IgD-negative memory B cell (primary cell): ENCODE measurements around the gene ANKRD13B. TPM values are rescaled to one million over a fixed set of nuclear protein-coding genes. Genes with fewer than 3 reads are reported as not detected.
"Not testable (repeated sequence)": the region's sequence is repeated elsewhere in the genome, so short reads cannot be mapped to it uniquely, and the experiment has no call there.

Experiments
- H3K27ac Mint-ChIP-seq, 3 donors: one replicate each; pipeline ENCODE4 v1.8.0; 2020 to 2022; ENCODE audit warnings: mild to moderate bottlenecking in 3 of 3, mixed read lengths in 3 of 3, moderate library complexity in 1 of 3
- H3K27me3 Mint-ChIP-seq: one replicate; pipeline ENCODE4 v1.8.0; 2021; ENCODE audit warnings: mixed read lengths
- H3K36me3 Mint-ChIP-seq: one replicate; pipeline ENCODE4 v1.8.0; 2020; ENCODE audit warnings: mild to moderate bottlenecking, mixed read lengths
- H3K4me1 Mint-ChIP-seq, 3 donors: one replicate each; pipeline ENCODE4 v1.8.0; 2020 to 2022; ENCODE audit warnings: mixed read lengths in 3 of 3, mild to moderate bottlenecking in 1 of 3
- H3K4me3 Mint-ChIP-seq, 4 donors: one replicate each; pipeline ENCODE4 v1.8.0; 2020 to 2022; ENCODE audit warnings: mild to moderate bottlenecking in 4 of 4, mixed read lengths in 4 of 4, moderate library complexity in 3 of 4
- H3K9me3 Mint-ChIP-seq, 3 donors: one replicate each; pipeline ENCODE4 v1.8.0; 2020 to 2021; ENCODE audit warnings: mixed read lengths in 3 of 3, mild to moderate bottlenecking in 1 of 3
- polyA plus RNA-seq: library from polyadenylated mRNA; unstranded; fragments of 300-500 nt; fragmentation: Illumina TruSeq; gene quantifications from one replicate; pipeline ENCODE4 v1.2.3, GENCODE V29; 2021

The ANKRD13B gene
- polyA plus RNA-seq, 1 donor from 2014 or later, result not detected

- Mint-ChIP-seq H3K27ac (peak overlapping the region; percentile 16 to 73 (median 22)), H3K27me3 (peaks cover 1% of the 10 kb centered on the region), H3K4me1 (peaks cover 5 to 25% (median 18%) of the 10 kb centered on the region in 3 donors), H3K36me3 (no peaks in the 10 kb centered on the region), H3K4me3 (no peak overlapping the region), H3K9me3 (no peaks in the 10 kb centered on the region)
These were observed 49.3 kb downstream of the ANKRD13B start for GRCh38 chr17:29642171-29642611.

- H3K27me3 Mint-ChIP-seq, result peaks cover 1% of the 10 kb centered on the region
- no peaks in the 10 kb centered on the region for H3K9me3 Mint-ChIP-seq
- no peaks in the 10 kb centered on the region for H3K36me3 Mint-ChIP-seq
- H3K4me1 Mint-ChIP-seq, result peaks cover 5 to 25% (median 18%) of the 10 kb centered on the region in 3 donors
- peak overlapping the region in 1 of 4 donors; percentile 8 for H3K4me3 Mint-ChIP-seq
- peak overlapping the region in 2 of 3 donors; percentile 30 to 45 for H3K27ac Mint-ChIP-seq
These were observed 50.9 kb downstream of the ANKRD13B start for GRCh38 chr17:29643817-29644160.

DNA sequence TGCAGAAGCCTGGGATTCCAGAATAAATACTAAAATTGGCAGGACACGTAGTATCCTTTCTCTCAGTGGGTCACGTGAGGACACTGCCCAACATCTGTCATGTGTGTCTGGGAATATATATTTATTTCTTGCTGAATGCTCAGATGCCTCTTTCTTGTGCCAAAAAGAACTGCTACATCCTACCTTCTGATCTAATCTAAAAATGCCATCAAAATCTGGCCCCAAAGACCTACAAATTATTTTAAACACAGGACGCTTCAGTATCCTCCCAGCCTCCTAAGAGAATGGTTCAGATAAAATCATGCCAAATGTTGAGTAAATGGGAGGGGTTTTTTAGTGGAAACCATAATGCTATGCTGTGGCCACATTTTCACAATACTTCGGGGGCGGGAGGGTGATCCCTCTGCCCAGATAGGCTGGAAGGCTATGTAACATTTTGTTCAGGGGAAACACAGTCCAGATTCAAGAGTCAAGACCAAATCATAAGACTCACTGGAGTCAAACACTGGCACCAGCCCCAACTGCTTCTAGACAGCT is 52.7 kb downstream of the ANKRD13B start:
- no peaks in the 10 kb centered on the region for H3K36me3 Mint-ChIP-seq
- no peaks in the 10 kb centered on the region for H3K9me3 Mint-ChIP-seq
- H3K4me3 Mint-ChIP-seq, result peak overlapping the region in 1 of 4 donors; percentile 6
- H3K27ac Mint-ChIP-seq, result peak overlapping the region in 2 of 3 donors; percentile 30 to 71
- H3K27me3 Mint-ChIP-seq, result peaks cover 1% of the 10 kb centered on the region
- peaks cover 0 to 15% (median 9%) of the 10 kb centered on the region in 3 donors for H3K4me1 Mint-ChIP-seq

- H3K27ac Mint-ChIP-seq, result peak overlapping the region; percentile 47 to 78 (median 59)
- H3K4me1 Mint-ChIP-seq, result peaks cover 0 to under 1% (median 0%) of the 10 kb centered on the region in 3 donors
- H3K4me3 Mint-ChIP-seq, result no peak overlapping the region
- no peaks in the 10 kb centered on the region for H3K36me3 Mint-ChIP-seq
- no peaks in the 10 kb centered on the region for H3K9me3 Mint-ChIP-seq
- H3K27me3 Mint-ChIP-seq, result no peaks in the 10 kb centered on the region
These were observed 55.1 kb downstream of the ANKRD13B start for GRCh38 chr17:29648005-29648404.

- H3K36me3 Mint-ChIP-seq, result no peaks in the 10 kb centered on the region
- peak overlapping the region in 2 of 3 donors; percentile 26 to 59 for H3K27ac Mint-ChIP-seq
These were observed 56.4 kb downstream of the ANKRD13B start for GRCh38 chr17:29649359-29649758.

DNA sequence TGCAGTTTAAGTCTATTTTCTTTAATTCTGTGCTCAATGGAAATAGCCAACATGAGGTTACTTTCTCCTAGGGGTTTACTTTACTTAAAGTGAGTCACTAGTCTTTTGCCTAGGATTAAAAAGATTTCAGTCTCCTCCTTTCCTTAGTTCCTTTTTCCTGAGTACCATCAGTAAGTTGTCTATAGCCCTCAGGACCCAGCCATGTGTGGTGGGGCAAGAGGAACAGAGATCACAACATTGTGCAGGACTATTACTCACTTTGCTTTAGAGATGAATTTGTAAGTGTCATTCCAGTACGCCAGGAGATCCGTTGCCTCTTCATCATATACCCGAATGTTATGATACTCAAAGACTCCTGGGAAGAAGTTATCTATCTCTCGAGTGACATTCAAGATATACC is 57.5 kb downstream of the ANKRD13B start:
- no peaks in the 10 kb centered on the region for H3K4me1 Mint-ChIP-seq
- H3K4me3 Mint-ChIP-seq, result no peak overlapping the region
- H3K27me3 Mint-ChIP-seq, result no peaks in the 10 kb centered on the region
- no peaks in the 10 kb centered on the region for H3K9me3 Mint-ChIP-seq
- H3K27ac Mint-ChIP-seq, result peak overlapping the region in 2 of 3 donors; percentile 16 to 34
- H3K36me3 Mint-ChIP-seq, result no peaks in the 10 kb centered on the region

More at GRCh38 chr17:29649359-29649758, 56.4 kb downstream of the ANKRD13B start:
- Mint-ChIP-seq H3K27me3 (no peaks in the 10 kb centered on the region), H3K4me1 (no peaks in the 10 kb centered on the region), H3K4me3 (no peak overlapping the region), H3K9me3 (no peaks in the 10 kb centered on the region)

DNA sequence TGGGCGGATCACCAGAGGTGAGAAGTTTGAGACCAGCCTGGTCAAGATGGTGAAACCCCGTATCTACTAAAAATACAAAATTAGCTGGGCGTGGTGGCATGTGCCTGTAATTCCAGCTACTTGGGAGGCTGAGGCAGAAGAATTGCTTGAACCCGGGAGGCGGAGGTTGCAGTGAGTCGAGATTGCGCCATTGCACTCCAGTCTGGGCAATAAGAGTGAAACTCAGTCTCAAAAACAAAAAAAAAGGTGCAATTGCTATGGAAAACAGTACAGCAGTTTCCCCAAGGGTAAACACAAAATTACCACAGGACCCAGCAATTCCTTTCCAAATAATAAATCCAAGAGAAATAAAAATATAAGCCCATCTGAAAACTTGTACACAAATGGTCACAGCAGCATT is 59.0 kb downstream of the ANKRD13B start:
- H3K4me3 Mint-ChIP-seq, H3K36me3 Mint-ChIP-seq, H3K27ac Mint-ChIP-seq, H3K27me3 Mint-ChIP-seq, H3K4me1 Mint-ChIP-seq, H3K9me3 Mint-ChIP-seq: not testable (repeated sequence)

DNA sequence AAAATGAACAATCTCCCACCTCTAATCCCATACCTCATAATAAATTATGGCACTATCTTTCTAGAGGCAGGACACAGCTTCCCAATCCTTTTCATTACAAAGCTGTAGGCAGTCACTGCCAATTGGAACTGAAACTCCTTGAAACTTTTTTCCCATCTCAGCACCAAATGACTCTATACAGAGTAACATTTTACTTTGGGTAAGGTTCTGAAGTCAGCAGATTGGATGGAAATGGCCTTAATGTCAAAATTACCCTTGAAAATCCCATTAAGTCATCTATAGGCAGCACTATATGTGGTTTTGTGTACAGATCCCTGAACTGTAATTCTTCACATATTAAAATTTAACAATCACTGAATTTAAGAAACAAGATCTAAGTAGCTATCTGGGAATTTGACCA is 60.0 kb downstream of the ANKRD13B start:
- Mint-ChIP-seq H3K36me3 (peaks cover 5% of the 10 kb centered on the region), H3K4me1 (peaks cover 0 to 1% (median 0%) of the 10 kb centered on the region in 3 donors), H3K9me3 (no peaks in the 10 kb centered on the region), H3K27me3 (no peaks in the 10 kb centered on the region), H3K27ac (peak overlapping the region in 1 of 3 donors; percentile 63), H3K4me3 (no peak overlapping the region)

DNA sequence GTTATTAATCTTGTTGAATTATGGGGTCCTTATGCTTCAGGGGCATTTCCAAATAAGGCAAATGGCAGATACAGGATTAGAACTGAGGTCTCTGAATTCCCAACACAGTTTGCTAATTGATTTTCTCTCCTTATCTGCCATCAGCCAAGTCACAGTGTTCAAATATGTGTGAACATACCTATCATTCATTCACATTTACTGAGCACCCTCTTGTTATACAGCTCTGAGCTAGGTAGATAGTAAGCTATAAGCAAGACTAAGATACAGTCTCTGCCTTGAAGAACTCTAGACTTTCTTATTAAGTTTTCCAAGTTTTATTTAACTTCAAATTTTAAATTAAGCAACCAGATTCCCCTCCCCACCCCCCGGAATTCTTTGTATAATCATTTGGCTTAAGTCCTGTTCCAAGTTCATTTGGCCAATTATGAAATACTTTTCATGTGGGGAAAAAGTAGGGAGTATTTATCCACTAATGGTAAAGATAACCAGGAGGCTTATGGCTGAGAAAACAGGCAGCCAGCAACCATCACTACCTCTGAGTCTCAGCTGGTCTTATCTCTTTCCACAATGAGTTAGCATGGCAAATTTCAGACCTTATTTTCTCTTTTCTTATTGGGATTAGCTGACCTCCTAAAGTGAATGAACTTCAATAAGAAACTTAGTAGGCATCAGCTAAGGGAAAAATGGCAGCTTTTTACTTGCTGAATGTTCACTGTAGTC is 61.2 kb downstream of the ANKRD13B start:
- Mint-ChIP-seq H3K4me3 (no peak overlapping the region), H3K36me3 (peaks cover 6% of the 10 kb centered on the region), H3K27ac (peak overlapping the region in 1 of 3 donors; percentile 31)

GRCh38 chr17:29655323-29655722 is 62.4 kb downstream of the ANKRD13B start:
- Mint-ChIP-seq H3K4me1 (peaks cover 0 to 1% (median 0%) of the 10 kb centered on the region in 3 donors), H3K9me3 (no peaks in the 10 kb centered on the region), H3K36me3 (peaks cover 6% of the 10 kb centered on the region), H3K4me3 (no peak overlapping the region), H3K27me3 (no peaks in the 10 kb centered on the region), H3K27ac (peak overlapping the region in 1 of 3 donors; percentile 16)

More for the DNA sequence above, 61.2 kb downstream of the ANKRD13B start:
- Mint-ChIP-seq H3K27me3 (no peaks in the 10 kb centered on the region), H3K4me1 (peaks cover 0 to 1% (median 0%) of the 10 kb centered on the region in 3 donors), H3K9me3 (no peaks in the 10 kb centered on the region)

- no peak overlapping the region for H3K4me3 Mint-ChIP-seq
These were observed 66.2 kb downstream of the ANKRD13B start for GRCh38 chr17:29659155-29659554.

GRCh38 chr17:29661213-29661612 is 68.3 kb downstream of the ANKRD13B start:
- H3K9me3 Mint-ChIP-seq, result no peaks in the 10 kb centered on the region
- H3K36me3 Mint-ChIP-seq, result peaks cover 18% of the 10 kb centered on the region
- H3K4me3 Mint-ChIP-seq, result peak overlapping the region in 1 of 4 donors; percentile 46
- no peaks in the 10 kb centered on the region for H3K27me3 Mint-ChIP-seq
- H3K27ac Mint-ChIP-seq, result peak overlapping the region in 1 of 3 donors; percentile 33
- H3K4me1 Mint-ChIP-seq, result peaks cover 12 to 16% (median 12%) of the 10 kb centered on the region in 3 donors

More at GRCh38 chr17:29659155-29659554, 66.2 kb downstream of the ANKRD13B start:
- Mint-ChIP-seq H3K4me1 (peaks cover 0 to 3% (median 2%) of the 10 kb centered on the region in 3 donors), H3K36me3 (peaks cover 17% of the 10 kb centered on the region), H3K27me3 (no peaks in the 10 kb centered on the region), H3K27ac (peak overlapping the region in 1 of 3 donors; percentile 43), H3K9me3 (no peaks in the 10 kb centered on the region)

- H3K27me3 Mint-ChIP-seq, result no peaks in the 10 kb centered on the region
- peaks cover 12 to 16% (median 12%) of the 10 kb centered on the region in 3 donors for H3K4me1 Mint-ChIP-seq
- peaks cover 16% of the 10 kb centered on the region for H3K36me3 Mint-ChIP-seq
These were observed 70.2 kb downstream of the ANKRD13B start for GRCh38 chr17:29663155-29663554.

More at GRCh38 chr17:29663155-29663554, 70.2 kb downstream of the ANKRD13B start:
- Mint-ChIP-seq H3K27ac (no peak overlapping the region), H3K9me3 (no peaks in the 10 kb centered on the region), H3K4me3 (no peak overlapping the region)
